ENCODE measurements around the gene BLMH. TPM values are rescaled to one million over a fixed set of nuclear protein-coding genes. Genes with fewer than 3 reads are reported as not detected.

Gene BLMH
- total and polyA plus RNA-seq, 4 donors, result 4.2 to 17.5 (median 12.9) TPM

DNA sequence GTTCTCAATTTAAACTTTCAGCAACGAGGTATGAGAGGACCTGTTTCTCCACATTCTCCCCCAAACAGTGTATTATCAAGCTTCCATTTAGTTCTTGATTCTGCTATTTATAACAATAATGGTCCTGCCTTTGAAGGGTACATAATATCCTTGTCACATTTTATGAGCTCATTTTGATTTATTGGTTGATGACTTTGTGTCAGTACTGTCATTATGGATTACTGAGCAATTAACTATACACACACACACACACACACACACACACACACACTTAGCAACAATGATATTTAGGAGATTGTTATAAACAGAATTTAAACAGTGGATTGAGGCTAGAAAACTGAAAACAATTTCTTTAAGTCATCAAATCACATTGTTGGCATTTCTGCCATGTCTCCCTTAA, 35.1 kb upstream of the BLMH start:
- H3K27me3 ChIP-seq (ENCODE audit: control insufficient read depth in 4 of 4, insufficient read depth in 4 of 4, low read length in 3 of 4), result peaks cover 0 to 10% (median 4%) of the 10 kb centered on the region in 4 donors
- H3K9ac ChIP-seq (ENCODE audit: low read depth in 1 of 2, low read length in 2 of 2), result no peak overlapping the region
- 51% methylated on average over 1 of the region's 1 CpG for WGBS
- no peak overlapping the region for H3K27ac ChIP-seq (ENCODE audit: low read depth in 1 of 2, low read length in 2 of 2)
- TF ChIP-seq CTCF (IDR thresholded peaks at IDR 0.05; ENCODE audit: low read depth, low read length, missing input control) (no peak), HNF4G (IDR thresholded peaks at IDR 0.05) (no peak), GABPA (IDR thresholded peaks at IDR 0.05 in 1 of 2, conservative IDR thresholded peaks at IDR 0.05 in 1 of 2) (no peak), FOXA2 (IDR thresholded peaks at IDR 0.05) (no peak), FOXA1 (IDR thresholded peaks at IDR 0.05) (no peak), YY1 (IDR thresholded peaks at IDR 0.05) (no peak), RAD21 (IDR thresholded peaks at IDR 0.05) (no peak), SP1 (IDR thresholded peaks at IDR 0.05) (no peak), ZBTB33 (IDR thresholded peaks at IDR 0.05) (no peak), NR2F2 (IDR thresholded peaks at IDR 0.05) (no peak), RXRA (IDR thresholded peaks at IDR 0.05) (no peak), REST (IDR thresholded peaks at IDR 0.05) (no peak)
- TF ChIP-seq, protein P1, sequence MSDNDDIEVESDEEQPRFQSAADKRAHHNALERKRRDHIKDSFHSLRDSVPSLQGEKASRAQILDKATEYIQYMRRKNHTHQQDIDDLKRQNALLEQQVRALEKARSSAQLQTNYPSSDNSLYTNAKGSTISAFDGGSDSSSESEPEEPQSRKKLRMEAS (IDR thresholded peaks at IDR 0.05), result no peak
- H3K9me3 ChIP-seq (ENCODE audit: control insufficient read depth in 4 of 4, low read length in 3 of 4), result no peaks in the 10 kb centered on the region
- DNase-seq (ENCODE audit: low spot score), result no peak
- H3K4me1 ChIP-seq (ENCODE audit: control insufficient read depth in 4 of 4, insufficient read depth in 4 of 4, low read length in 3 of 4), result no peaks in the 10 kb centered on the region
- H3K36me3 ChIP-seq (ENCODE audit: control insufficient read depth in 4 of 4, insufficient read depth in 3 of 4, low read depth in 1 of 4, low read length in 3 of 4), result no peaks in the 10 kb centered on the region
- no peak overlapping the region for H3K4me3 ChIP-seq (ENCODE audit: low read depth in 1 of 3, low read length in 3 of 3)

- WGBS, result 56% methylated on average over 7 of the region's 7 CpGs
- H3K9me3 ChIP-seq (ENCODE audit: control insufficient read depth in 4 of 4, low read length in 3 of 4), result no peaks in the 10 kb centered on the region
- H3K4me1 ChIP-seq (ENCODE audit: control insufficient read depth in 4 of 4, insufficient read depth in 4 of 4, low read length in 3 of 4), result no peaks in the 10 kb centered on the region
- H3K27me3 ChIP-seq (ENCODE audit: control insufficient read depth in 4 of 4, insufficient read depth in 4 of 4, low read length in 3 of 4), result peaks cover 0 to 10% (median 2%) of the 10 kb centered on the region in 4 donors
- H3K27ac ChIP-seq (ENCODE audit: low read depth in 1 of 2, low read length in 2 of 2), result no peak overlapping the region
- H3K9ac ChIP-seq (ENCODE audit: low read depth in 1 of 2, low read length in 2 of 2), result no peak overlapping the region
- H3K4me3 ChIP-seq (ENCODE audit: low read depth in 1 of 3, low read length in 3 of 3), result no peak overlapping the region
- no peaks in the 10 kb centered on the region for H3K36me3 ChIP-seq (ENCODE audit: control insufficient read depth in 4 of 4, insufficient read depth in 3 of 4, low read depth in 1 of 4, low read length in 3 of 4)
- DNase-seq (ENCODE audit: low spot score), result no peak
- TF ChIP-seq ATF3 (IDR thresholded peaks at IDR 0.05) (no peak), YY1 (IDR thresholded peaks at IDR 0.05) (no peak), SP1 (IDR thresholded peaks at IDR 0.05) (no peak), CTCF (IDR thresholded peaks at IDR 0.05; ENCODE audit: low read depth, low read length, missing input control) (no peak), FOXA2 (IDR thresholded peaks at IDR 0.05) (no peak), REST (IDR thresholded peaks at IDR 0.05) (no peak), RXRA (IDR thresholded peaks at IDR 0.05) (no peak), GABPA (IDR thresholded peaks at IDR 0.05 in 1 of 2, conservative IDR thresholded peaks at IDR 0.05 in 1 of 2) (no peak), HNF4G (IDR thresholded peaks at IDR 0.05) (no peak)
- TF ChIP-seq, protein P1 (IDR thresholded peaks at IDR 0.05), result no peak
Observed at GRCh38 chr17:30324723-30325122, 33.0 kb upstream of the BLMH start.
